Measurements from ENCODE around the gene ZSCAN26. TPM values are rescaled to one million over a fixed set of nuclear protein-coding genes. Genes with fewer than 3 reads are reported as not detected.

ZSCAN26 gene
- total and polyA plus RNA-seq, 2 of the 4 experiments (the other 2 are of a cell fraction) = 13.1 to 42.1 TPM

- Histone ChIP-seq H3K4ac (ENCODE audit: low read depth, low read length) (peak overlapping the region; percentile 60; the same call in 1 of the 2 replicates), H2AK5ac (ENCODE audit: low read depth, low read length) (0 out of 2 replicates have a peak overlapping the region, but pooled peaks have one; percentile 36), H3K4me3 (ENCODE audit: insufficient read depth, low read depth, low read length) (no peak overlapping the region), H3K9ac (ENCODE audit: low read depth, low read length) (no peak overlapping the region), H3K27ac (ENCODE audit: insufficient read depth, low read length) (peak overlapping the region; percentile 42), H2BK5ac (ENCODE audit: low read depth, low read length, poor library complexity, severe bottlenecking) (peak overlapping the region; percentile 89), H4K8ac (ENCODE audit: low read depth in 2 of 2, low read length in 2 of 2) (peak overlapping the region in 1 of 2 experiments; percentile 43; a peak in 1 of 4 replicates), H3K14ac (replicated peaks; ENCODE audit: low read depth, low read length) (0 out of 2 replicates have a peak overlapping the region, but pooled peaks have one; percentile 60), H2BK20ac (ENCODE audit: low read depth, low read length) (peak overlapping the region; percentile 46; the same call in 1 of the 2 replicates), H3K9me3 (ENCODE audit: control insufficient read depth, insufficient read depth, low read length) (no peaks in the 10 kb centered on the region), H4K5ac (ENCODE audit: low read depth, low read length) (0 out of 2 replicates have a peak overlapping the region, but pooled peaks have one; percentile 36), H2AFZ (replicated peaks; ENCODE audit: low read length, poor library complexity) (no peak overlapping the region), H2BK15ac (ENCODE audit: low read depth, low read length) (no peak overlapping the region), H3K23ac (ENCODE audit: low read depth, low read length) (peak overlapping the region; percentile 91; the same call in 1 of the 2 replicates), H3K36me3 (ENCODE audit: control insufficient read depth, insufficient read depth, low read length) (peaks cover 14% of the 10 kb centered on the region), H2BK120ac (ENCODE audit: low read depth, low read length) (peak overlapping the region; percentile 65; the same call in 1 of the 2 replicates), H3K56ac (ENCODE audit: extremely low read depth, insufficient read depth, low read length) (0 out of 2 replicates have a peak overlapping the region, but pooled peaks have one; percentile 4), H3K4me2 (ENCODE audit: low read depth, low read length) (no peak overlapping the region; the same call in 1 of the 2 replicates), H3K18ac (ENCODE audit: low read depth, low read length) (no peak overlapping the region), H3K4me1 (ENCODE audit: control insufficient read depth, insufficient read depth, low read length) (no peaks in the 10 kb centered on the region), H2AK9ac (replicated peaks; ENCODE audit: low read depth, low read length, poor library complexity) (peak overlapping the region; percentile 71), H4K20me1 (ENCODE audit: insufficient read depth, low read length) (no peaks in the 10 kb centered on the region), H3K27me3 (ENCODE audit: control insufficient read depth, insufficient read depth, low read length) (no peaks in the 10 kb centered on the region), H3K9me1 (ENCODE audit: insufficient read depth, low read length) (peaks cover 3% of the 10 kb centered on the region), H3K79me1 (ENCODE audit: low read depth in 1 of 2, low read length in 2 of 2) (peaks cover 10 to 32% of the 10 kb centered on the region in 2 experiments), H4K91ac (ENCODE audit: insufficient read depth, low read depth, low read length) (no peak overlapping the region)
- peak; percentile 92 for DNase-seq
- dilution Hi-C loops (cut with HindIII; ENCODE audit: low sequenced_read_pairs, unreplicated experiment) (no loop called here), in situ Hi-C loops (cut with MboI; ENCODE audit: low sequenced_read_pairs) (no loop called here), intact Hi-C loops (cut with micrococcal nuclease) (loop anchor here (5.0 kb wide), 2 partner anchors 68 to 132 kb away; partner anchors contain the start of gene ZSCAN31)
- BruUV-seq (replicated peaks) = no TSS peak
- peak; percentile 45 for ATAC-seq (ENCODE audit: low read depth)
- POLR2A ChIA-PET (ENCODE audit: unreplicated experiment) = interaction anchor here (0.6 kb wide), 1 partner anchor 45 kb away, joined by 3 read pairs; no protein-coding TSS in a partner anchor
- CTCF ChIA-PET = interaction anchor here (0.6 kb wide), 1 partner anchor 87 kb away, joined by 3 read pairs; no protein-coding TSS in a partner anchor
- no peak for TF ChIP-seq ELK1 (IDR thresholded peaks at IDR 0.05; ENCODE audit: borderline replicate concordance, low read depth, low read length)
- TF ChIP-seq MXI1 (IDR thresholded peaks at IDR 0.05; ENCODE audit: borderline replicate concordance, low read depth, low read length) = no peak
- TF ChIP-seq NFE2L2 (IDR thresholded peaks at IDR 0.05; ENCODE audit: low read depth, low read length) = peak; percentile 90
- no peak for TF ChIP-seq POLR2A (IDR thresholded peaks at IDR 0.05; ENCODE audit: low read depth, low read length)
- TF ChIP-seq BHLHE40 (IDR thresholded peaks at IDR 0.05; ENCODE audit: low read depth, low read length) = 0 out of 2 replicates have a peak, but pooled peaks have one; percentile 24
- TF ChIP-seq FOS (IDR thresholded peaks at IDR 0.05; ENCODE audit: low read depth, low read length) = peak; percentile 82
- TF ChIP-seq CEBPB (IDR thresholded peaks at IDR 0.05; ENCODE audit: low read depth, low read length) = no peak
- TF ChIP-seq SMC3 (IDR thresholded peaks at IDR 0.05; ENCODE audit: low read depth, low read length) = no peak
- peak; percentile 88 for TF ChIP-seq MAFK (IDR thresholded peaks at IDR 0.05; ENCODE audit: low read depth, low read length)
- no peak for TF ChIP-seq USF2 (IDR thresholded peaks at IDR 0.05; ENCODE audit: low read depth, low read length)
- peak; percentile 47 for TF ChIP-seq RCOR1 (IDR thresholded peaks at IDR 0.05; ENCODE audit: insufficient replicate concordance, low read length)
- TF ChIP-seq MAZ (IDR thresholded peaks at IDR 0.05; ENCODE audit: borderline replicate concordance, low read depth, low read length) = no peak
- TF ChIP-seq CHD1 (IDR thresholded peaks at IDR 0.05; ENCODE audit: low read depth, low read length) = no peak
- TF ChIP-seq RFX5 (IDR thresholded peaks at IDR 0.05; ENCODE audit: low read depth, low read length) = no peak
Measured at GRCh38 chr6:28269492-28269891, 2.5 kb downstream of the ZSCAN26 start.

Measured in IMR-90 (cell line).